HFFc6 (cell line): ENCODE results near the gene ATF7. TPM values are rescaled to one million over a fixed set of nuclear protein-coding genes. Genes with fewer than 3 reads are reported as not detected.

Experiments used
- DNase-seq: peaks from one replicate; pipeline ENCODE4 v3.0.0-alpha.2; 2018
- H3K27ac Mint-ChIP-seq: 2 replicates; pipeline ENCODE4 v1.8.0; 2020; ENCODE audit warnings: mild to moderate bottlenecking, mixed read lengths
- H3K27me3 Mint-ChIP-seq: 2 replicates; pipeline ENCODE4 v1.8.0; 2021; ENCODE audit warnings: mild to moderate bottlenecking, moderate library complexity, mixed read lengths; ENCODE audit not compliant: insufficient read depth
- H3K36me3 Mint-ChIP-seq: 2 replicates; pipeline ENCODE4 v1.8.0; 2021; ENCODE audit warnings: low read depth, mixed read lengths
- H3K4me1 Mint-ChIP-seq: 2 replicates; pipeline ENCODE4 v1.8.0; 2020; ENCODE audit warnings: low read depth, mixed read lengths
- H3K4me3 Mint-ChIP-seq: 2 replicates; pipeline ENCODE4 v1.8.0; 2020; ENCODE audit warnings: mild to moderate bottlenecking, moderate library complexity, mixed read lengths
- H3K9me3 Mint-ChIP-seq: 2 replicates; pipeline ENCODE4 v1.8.0; 2020; ENCODE audit warnings: mild to moderate bottlenecking, mixed read lengths
- CTCF ChIP-seq: fragments of 200-600 bp; sonication (generic); IDR thresholded peaks from 2 replicates; pipeline ENCODE4 v1.5.0; 2021; ENCODE audit warnings: antibody characterized with exemption, mild to moderate bottlenecking
- total RNA-seq, 6 experiments: library from RNA; stranded (reverse); fragmentation: NEBNext Ultra II Directional; extraction: Animal tissue kit (Norgen Biotek cat#: 25700); gene quantifications; 2 replicates in 1 of 6; 3 replicates in 5 of 6; pipeline ENCODE4 v1.2.3, GENCODE V29; 2021

ATF7 gene
- total RNA-seq, 6 experiments from 2014 or later = 23.6 to 32.1 (median 29.8) TPM

GRCh38 chr12:53485955-53486735 lies 140.0 kb downstream of the ATF7 start:
- peaks cover 39% of the 10 kb centered on the region for H3K27me3 Mint-ChIP-seq
- no peak overlapping the region for H3K4me3 Mint-ChIP-seq
- no peak for DNase-seq
- no peak for TF ChIP-seq CTCF
- peak overlapping the region; percentile 48; the same call in 1 of the 2 replicates for H3K27ac Mint-ChIP-seq
- no peaks in the 10 kb centered on the region for H3K9me3 Mint-ChIP-seq
- peaks cover 40% of the 10 kb centered on the region for H3K4me1 Mint-ChIP-seq
- H3K36me3 Mint-ChIP-seq = peaks cover 28% of the 10 kb centered on the region

- peak; percentile 80 for DNase-seq
- no peak for TF ChIP-seq CTCF
- H3K9me3 Mint-ChIP-seq = no peaks in the 10 kb centered on the region
These were observed 141.3 kb downstream of the ATF7 start for GRCh38 chr12:53484686-53485575.

GRCh38 chr12:53483979-53484377 lies 142.2 kb downstream of the ATF7 start:
- no peak for DNase-seq
- no peak for TF ChIP-seq CTCF
- H3K4me1 Mint-ChIP-seq = peaks cover 62% of the 10 kb centered on the region
- H3K36me3 Mint-ChIP-seq = peaks cover 41% of the 10 kb centered on the region
- H3K27me3 Mint-ChIP-seq = peaks cover 42% of the 10 kb centered on the region
- no peaks in the 10 kb centered on the region for H3K9me3 Mint-ChIP-seq
- H3K4me3 Mint-ChIP-seq = peak overlapping the region; percentile 0; the same call in 1 of the 2 replicates
- peak overlapping the region; percentile 81 for H3K27ac Mint-ChIP-seq

More at GRCh38 chr12:53484686-53485575, 141.3 kb downstream of the ATF7 start:
- Mint-ChIP-seq H3K27ac (peak overlapping the region; percentile 81), H3K36me3 (peaks cover 32% of the 10 kb centered on the region), H3K27me3 (peaks cover 39% of the 10 kb centered on the region), H3K4me3 (no peak overlapping the region; the same call in 1 of the 2 replicates), H3K4me1 (peaks cover 52% of the 10 kb centered on the region)

- H3K27ac Mint-ChIP-seq = peak overlapping the region; percentile 81
- no peaks in the 10 kb centered on the region for H3K9me3 Mint-ChIP-seq
These were observed 142.8 kb downstream of the ATF7 start for GRCh38 chr12:53483225-53483978.

More at GRCh38 chr12:53483225-53483978, 142.8 kb downstream of the ATF7 start:
- H3K4me3 Mint-ChIP-seq = peak overlapping the region; percentile 0; the same call in 1 of the 2 replicates
- peaks cover 67% of the 10 kb centered on the region for H3K4me1 Mint-ChIP-seq
- no peak for TF ChIP-seq CTCF
- peaks cover 46% of the 10 kb centered on the region for H3K36me3 Mint-ChIP-seq
- no peak for DNase-seq
- peaks cover 42% of the 10 kb centered on the region for H3K27me3 Mint-ChIP-seq
